ENCODE data around the gene BSCL2.
"Not testable (repeated sequence)": the region's sequence is repeated elsewhere in the genome, so short reads cannot be mapped to it uniquely, and the experiment has no call there.

BSCL2 gene

DNA sequence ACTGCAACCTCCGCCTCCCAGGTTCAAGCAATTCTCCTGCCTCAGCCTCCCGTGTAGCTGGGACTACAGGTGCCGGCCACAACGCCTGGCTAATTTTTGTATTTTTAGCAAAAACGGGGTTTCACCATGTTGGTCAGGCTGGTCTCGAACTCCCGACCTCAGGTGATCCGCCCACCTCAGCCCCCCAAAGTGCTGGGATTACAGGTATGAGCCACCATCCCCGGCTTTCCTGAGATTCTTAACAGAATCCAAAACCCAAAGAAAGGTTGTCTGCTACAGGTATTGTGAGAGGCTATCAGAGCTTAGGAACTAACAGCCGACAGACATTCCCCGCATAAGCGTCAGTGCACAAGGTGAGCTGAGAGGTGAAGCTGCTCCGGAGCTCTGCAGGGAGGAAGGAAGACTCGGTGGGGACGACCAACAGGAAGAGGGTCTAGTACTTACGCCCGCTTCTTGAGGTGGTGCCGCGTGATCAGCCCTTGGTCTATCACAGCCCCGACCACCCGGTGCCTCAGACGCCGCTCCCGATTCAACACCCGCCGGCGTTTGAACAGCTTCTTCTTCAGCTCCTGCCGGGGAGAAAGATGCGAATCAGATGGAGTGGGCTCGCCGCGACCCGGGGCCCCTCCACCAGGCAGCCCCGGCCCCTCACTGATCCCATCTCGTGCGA lies 42.7 kb downstream of the BSCL2 start:
- DNase-seq (ENCODE audit: insufficient read length, low spot score), result peak; percentile 59
- no peak for TF ChIP-seq PAX5 (IDR thresholded peaks at IDR 0.05; ENCODE audit: insufficient read depth, low read length, severe bottlenecking)
- TF ChIP-seq POLR2AphosphoS5 (IDR thresholded peaks at IDR 0.05; ENCODE audit: low read depth, low read length), result no peak
- no peak for TF ChIP-seq TAF1 (IDR thresholded peaks at IDR 0.05; ENCODE audit: low read depth, low read length)
- TF ChIP-seq POLR2A (IDR thresholded peaks at IDR 0.05; ENCODE audit: low read depth, low read length), result no peak
- no peak for TF ChIP-seq POU2F2 (IDR thresholded peaks at IDR 0.05; ENCODE audit: low read depth, low read length)
- TF ChIP-seq SPI1 (IDR thresholded peaks at IDR 0.05; ENCODE audit: low read depth, low read length), result no peak
- no peak for FAIRE-seq

DNA sequence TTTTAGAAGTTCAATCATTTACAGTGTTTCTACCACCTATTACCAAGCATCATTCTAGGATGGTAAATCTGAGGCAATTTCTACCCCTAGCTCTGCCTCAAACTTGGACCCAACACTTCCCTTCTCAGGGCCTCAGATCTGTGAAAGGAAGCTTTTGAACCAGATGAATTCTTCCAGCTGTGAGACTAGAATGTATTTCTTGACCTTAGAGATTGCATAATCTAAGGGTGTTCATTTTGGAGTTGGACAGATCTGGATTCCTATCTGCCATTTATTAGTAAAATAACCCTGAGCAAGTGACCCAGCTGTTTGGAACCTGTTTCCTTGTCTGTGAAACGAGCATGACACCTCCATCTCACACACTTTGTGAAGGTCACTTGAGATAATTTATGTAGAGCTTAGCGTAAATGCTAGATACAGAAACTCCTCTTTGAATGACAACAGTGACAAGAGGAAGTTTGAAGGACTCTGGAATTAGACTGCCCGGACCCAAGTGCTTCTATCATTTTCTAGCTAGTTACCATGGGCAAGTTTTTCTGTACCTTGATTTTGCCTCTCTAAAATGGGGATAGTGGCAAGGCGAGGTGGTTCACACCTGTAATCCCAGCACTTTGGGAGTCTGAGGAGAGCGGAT lies 50.3 kb downstream of the BSCL2 start:
- no peak for TF ChIP-seq POU2F2 (IDR thresholded peaks at IDR 0.05; ENCODE audit: low read depth, low read length)
- no peak for TF ChIP-seq POLR2AphosphoS5 (IDR thresholded peaks at IDR 0.05; ENCODE audit: low read depth, low read length)
- TF ChIP-seq POLR2A (IDR thresholded peaks at IDR 0.05; ENCODE audit: low read depth, low read length), result no peak
- TF ChIP-seq TAF1 (IDR thresholded peaks at IDR 0.05; ENCODE audit: low read depth, low read length), result no peak
- TF ChIP-seq PAX5 (IDR thresholded peaks at IDR 0.05; ENCODE audit: insufficient read depth, low read length, severe bottlenecking), result no peak
- no peak for TF ChIP-seq SPI1 (IDR thresholded peaks at IDR 0.05; ENCODE audit: low read depth, low read length)
- DNase-seq (ENCODE audit: insufficient read length, low spot score), result no peak
- no peak for FAIRE-seq

DNA sequence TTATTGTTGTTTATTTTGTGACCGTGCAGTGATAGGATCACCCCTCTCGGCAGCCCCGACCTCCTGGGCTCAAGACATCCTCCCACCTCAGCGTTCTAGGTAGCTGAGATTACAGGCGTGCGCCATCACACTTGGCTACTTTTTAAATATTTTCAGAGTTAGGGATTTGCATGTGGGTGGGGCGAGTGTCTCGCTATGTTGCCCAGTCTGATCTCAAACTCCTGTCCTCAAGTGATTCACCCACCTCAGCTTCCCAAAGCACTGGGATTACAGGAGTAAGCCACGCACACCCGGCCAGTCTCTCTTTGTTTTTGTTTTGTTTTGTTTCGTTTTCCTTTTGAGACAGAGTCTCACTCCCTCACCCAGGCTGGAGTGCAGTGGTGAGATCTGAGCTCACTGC lies 52.9 kb downstream of the BSCL2 start:
- no peak for FAIRE-seq
- DNase-seq (ENCODE audit: insufficient read length, low spot score), result no peak
- TF ChIP-seq POU2F2 (IDR thresholded peaks at IDR 0.05; ENCODE audit: low read depth, low read length) (no peak), TAF1 (IDR thresholded peaks at IDR 0.05; ENCODE audit: low read depth, low read length) (no peak), SPI1 (IDR thresholded peaks at IDR 0.05; ENCODE audit: low read depth, low read length) (no peak), POLR2AphosphoS5 (IDR thresholded peaks at IDR 0.05; ENCODE audit: low read depth, low read length) (no peak), PAX5 (IDR thresholded peaks at IDR 0.05; ENCODE audit: insufficient read depth, low read length, severe bottlenecking) (no peak), POLR2A (IDR thresholded peaks at IDR 0.05; ENCODE audit: low read depth, low read length) (no peak)

DNA sequence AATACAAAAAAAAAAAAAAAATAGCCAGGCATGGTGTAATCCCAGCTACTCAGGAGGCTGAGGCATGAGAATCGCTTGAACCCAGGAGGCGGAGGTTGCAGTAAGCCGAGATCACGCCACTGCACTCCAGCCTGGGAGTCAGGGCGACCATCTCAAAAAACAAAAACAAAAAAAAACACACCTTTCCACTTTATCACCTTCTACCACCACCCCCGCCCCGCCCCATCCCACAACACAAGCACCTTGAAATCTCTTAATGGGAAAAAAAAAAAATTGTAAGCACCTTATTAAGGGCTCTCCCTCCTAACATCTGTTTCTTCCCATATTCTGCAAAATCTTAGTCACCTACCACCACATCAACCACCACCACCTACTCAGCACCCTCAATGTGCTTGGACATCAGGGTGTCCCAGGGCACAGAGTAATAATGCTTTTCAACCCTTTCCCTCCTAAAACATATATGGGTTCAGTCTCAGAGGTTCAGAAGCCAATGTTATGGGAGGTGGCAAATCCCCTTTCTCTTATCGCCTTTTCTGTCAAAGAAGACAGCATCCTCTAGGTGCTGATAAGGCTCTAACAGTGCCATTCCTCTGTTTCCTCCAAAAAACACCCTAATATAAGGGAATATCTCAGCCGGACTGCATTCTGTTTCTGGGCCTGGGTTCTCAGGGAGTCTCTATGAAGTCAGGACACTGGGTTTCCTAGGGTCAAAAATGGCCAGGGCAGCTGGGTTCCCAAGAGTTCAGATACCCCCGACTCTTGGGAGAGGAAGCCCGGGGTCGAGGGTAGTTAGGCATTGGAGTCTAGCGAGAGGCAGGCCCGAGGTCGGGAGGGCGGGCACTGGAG lies 54.8 kb downstream of the BSCL2 start:
- DNase-seq (ENCODE audit: insufficient read length, low spot score), result no peak
- no peak for FAIRE-seq
- TF ChIP-seq PAX5 (IDR thresholded peaks at IDR 0.05; ENCODE audit: insufficient read depth, low read length, severe bottlenecking) (no peak), POLR2A (IDR thresholded peaks at IDR 0.05; ENCODE audit: low read depth, low read length) (no peak), TAF1 (IDR thresholded peaks at IDR 0.05; ENCODE audit: low read depth, low read length) (no peak), POU2F2 (IDR thresholded peaks at IDR 0.05; ENCODE audit: low read depth, low read length) (no peak), SPI1 (IDR thresholded peaks at IDR 0.05; ENCODE audit: low read depth, low read length) (no peak), POLR2AphosphoS5 (IDR thresholded peaks at IDR 0.05; ENCODE audit: low read depth, low read length) (no peak)

DNA sequence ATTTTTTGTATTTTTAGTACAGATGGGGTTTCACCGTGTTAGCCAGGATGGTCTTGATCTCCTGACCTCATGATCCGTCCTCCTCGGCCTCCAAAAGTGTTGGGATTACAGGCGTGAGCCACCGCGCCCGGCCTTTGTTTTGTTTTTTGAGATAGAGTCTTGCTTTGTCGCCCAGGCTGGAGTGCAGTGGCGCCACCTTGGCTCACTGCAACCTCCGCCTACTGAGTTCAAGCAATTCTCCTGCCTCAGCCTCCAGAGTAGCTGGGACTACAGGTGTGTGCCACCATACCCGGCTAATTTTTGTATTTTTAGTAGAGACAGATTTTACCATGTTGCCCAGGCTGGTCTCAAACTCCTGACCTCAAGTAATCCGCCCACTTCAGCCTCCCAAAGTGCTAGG lies 56.9 kb downstream of the BSCL2 start:
- DNase-seq (ENCODE audit: insufficient read length, low spot score); FAIRE-seq: not testable (repeated sequence)

DNA sequence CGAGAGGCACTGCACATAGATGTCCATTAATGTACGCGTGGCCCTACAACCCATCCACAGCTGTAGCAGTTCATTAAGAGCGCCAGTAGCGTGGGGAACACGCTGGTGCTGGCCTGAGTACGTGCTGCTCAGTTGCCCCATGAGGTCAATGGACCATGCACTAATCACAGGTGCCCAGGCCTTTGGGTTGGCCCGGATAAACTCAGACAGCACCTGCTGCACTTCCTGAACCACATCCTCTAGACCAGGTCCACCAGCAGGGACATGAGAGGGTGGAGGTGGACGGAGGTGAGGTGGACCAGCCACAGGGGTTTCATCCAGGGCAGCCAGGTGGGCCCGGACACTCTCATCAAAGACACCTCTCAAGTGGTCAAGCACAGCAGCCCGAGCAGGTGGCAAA lies 57.7 kb downstream of the BSCL2 start:
- FAIRE-seq, result no peak
- DNase-seq (ENCODE audit: insufficient read length, low spot score), result no peak
- TF ChIP-seq SPI1 (IDR thresholded peaks at IDR 0.05; ENCODE audit: low read depth, low read length) (no peak), PAX5 (IDR thresholded peaks at IDR 0.05; ENCODE audit: insufficient read depth, low read length, severe bottlenecking) (no peak), POLR2A (IDR thresholded peaks at IDR 0.05; ENCODE audit: low read depth, low read length) (no peak), TAF1 (IDR thresholded peaks at IDR 0.05; ENCODE audit: low read depth, low read length) (no peak), POU2F2 (IDR thresholded peaks at IDR 0.05; ENCODE audit: low read depth, low read length) (no peak), POLR2AphosphoS5 (IDR thresholded peaks at IDR 0.05; ENCODE audit: low read depth, low read length) (no peak)

DNA sequence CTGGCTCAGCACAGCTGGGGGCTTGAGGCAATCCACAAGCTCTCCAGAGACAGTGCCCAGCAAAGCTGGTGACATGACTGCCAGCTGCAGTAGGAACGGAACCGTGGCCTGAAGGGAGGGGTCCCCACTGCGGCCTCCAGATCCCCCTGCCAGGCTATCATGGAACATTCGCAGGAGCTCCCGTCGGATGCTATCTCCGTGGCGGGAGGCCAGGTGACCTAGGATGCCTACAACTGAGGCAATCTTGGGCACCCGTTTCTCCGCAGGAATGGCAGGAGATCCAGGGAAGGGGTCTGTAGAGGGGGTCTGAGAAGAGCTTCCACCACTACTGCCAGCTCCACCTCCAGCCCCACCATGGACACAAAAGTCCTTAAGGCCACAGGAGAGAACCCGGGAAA lies 58.3 kb downstream of the BSCL2 start:
- no peak for DNase-seq (ENCODE audit: insufficient read length, low spot score)
- TF ChIP-seq POLR2A (IDR thresholded peaks at IDR 0.05; ENCODE audit: low read depth, low read length), result no peak
- no peak for FAIRE-seq

DNA sequence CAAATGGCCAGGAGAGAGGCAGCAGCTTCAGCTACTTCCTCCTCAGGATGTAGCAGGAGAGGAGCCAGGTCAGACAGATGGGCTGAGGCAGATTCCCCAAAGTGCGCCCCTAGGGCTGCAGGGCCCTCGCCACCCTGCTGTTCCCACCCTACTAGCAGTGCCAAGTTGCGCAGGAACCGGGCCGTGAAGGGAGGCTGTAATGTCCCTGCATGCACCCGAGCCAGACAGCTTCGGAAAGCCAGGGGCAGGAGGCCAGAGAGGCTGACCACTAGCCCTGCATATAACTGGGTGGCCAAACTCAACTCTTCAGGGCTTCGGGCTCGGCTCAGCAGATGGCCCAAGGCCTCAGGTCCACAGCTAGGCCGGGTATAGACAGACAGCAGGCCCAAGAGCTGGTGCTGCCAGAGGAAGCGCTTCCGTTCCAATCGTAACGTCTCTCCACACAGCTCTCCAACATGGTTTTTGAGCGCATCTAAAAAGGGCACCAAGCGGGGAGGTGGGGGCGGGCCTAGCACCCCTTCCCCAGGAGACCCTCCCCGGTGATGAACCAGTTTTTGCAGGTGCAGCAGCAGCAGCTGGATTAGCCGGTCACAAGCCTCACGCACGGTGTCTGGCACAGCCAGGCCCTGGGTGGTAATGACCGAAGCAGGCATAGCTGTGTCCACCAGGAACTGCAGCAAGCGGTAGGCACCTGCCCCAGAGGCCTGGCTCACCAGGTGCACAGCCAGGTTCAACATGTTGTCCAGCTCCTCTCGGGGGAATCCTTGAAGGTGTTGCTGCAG lies 58.8 kb downstream of the BSCL2 start:
- DNase-seq (ENCODE audit: insufficient read length, low spot score) (no peak), FAIRE-seq (no peak)
- no peak for TF ChIP-seq POLR2A (IDR thresholded peaks at IDR 0.05; ENCODE audit: low read depth, low read length)
- TF ChIP-seq PAX5 (IDR thresholded peaks at IDR 0.05; ENCODE audit: insufficient read depth, low read length, severe bottlenecking), result no peak
- TF ChIP-seq POLR2AphosphoS5 (IDR thresholded peaks at IDR 0.05; ENCODE audit: low read depth, low read length), result no peak
- TF ChIP-seq TAF1 (IDR thresholded peaks at IDR 0.05; ENCODE audit: low read depth, low read length), result no peak
- TF ChIP-seq SPI1 (IDR thresholded peaks at IDR 0.05; ENCODE audit: low read depth, low read length), result no peak
- TF ChIP-seq POU2F2 (IDR thresholded peaks at IDR 0.05; ENCODE audit: low read depth, low read length), result no peak

DNA sequence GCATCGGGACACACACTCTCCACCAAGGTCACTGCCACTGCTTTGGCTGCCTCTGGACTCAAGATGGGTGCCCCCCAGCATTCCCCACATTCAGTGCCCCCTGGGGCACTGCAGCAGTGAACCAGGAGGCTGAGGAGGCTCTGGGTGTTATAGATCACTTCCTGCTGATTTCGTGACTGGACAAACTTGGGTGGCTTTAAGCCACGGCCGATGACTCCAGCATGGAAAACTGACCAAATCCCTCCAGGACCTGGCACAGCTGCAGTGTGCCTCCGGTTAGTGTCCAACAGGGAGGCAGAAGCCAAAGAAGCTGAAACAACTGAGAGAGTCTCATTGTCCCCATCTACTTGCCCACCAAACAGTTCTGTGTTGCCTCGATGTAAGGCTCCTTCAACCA lies 59.6 kb downstream of the BSCL2 start:
- DNase-seq (ENCODE audit: insufficient read length, low spot score) (no peak), FAIRE-seq (no peak)
- no peak; the same call in 1 of the 2 replicates for TF ChIP-seq POLR2AphosphoS5 (IDR thresholded peaks at IDR 0.05; ENCODE audit: low read depth, low read length)
- peak; percentile 46; the same call in 1 of the 2 replicates for TF ChIP-seq POLR2A (IDR thresholded peaks at IDR 0.05; ENCODE audit: low read depth, low read length)
